Body of pancreas (tissue), 4 donors: ENCODE measurements around the gene EEFSEC.

Experiments used
- POLR2A ChIP-seq, 3 donors: fragments of 450-650 bp; IDR thresholded peaks; one replicate each; pipeline ENCODE4 v1.6.1; 2016; ENCODE audit warnings: antibody characterized with exemption in 3 of 3, mild to moderate bottlenecking in 2 of 3
- TF ChIP-seq, protein P1 (sequence below), 7 experiments: fragments of 450-650 bp in 4 of 7; fragments of 200-600 bp in 3 of 7; sonication (generic) in 3 of 7; IDR thresholded peaks; one replicate each; pipeline ENCODE4 v1.5.1; 2016 to 2019; ENCODE audit warnings: antibody characterized with exemption in 7 of 7

- TF ChIP-seq, protein P1, sequence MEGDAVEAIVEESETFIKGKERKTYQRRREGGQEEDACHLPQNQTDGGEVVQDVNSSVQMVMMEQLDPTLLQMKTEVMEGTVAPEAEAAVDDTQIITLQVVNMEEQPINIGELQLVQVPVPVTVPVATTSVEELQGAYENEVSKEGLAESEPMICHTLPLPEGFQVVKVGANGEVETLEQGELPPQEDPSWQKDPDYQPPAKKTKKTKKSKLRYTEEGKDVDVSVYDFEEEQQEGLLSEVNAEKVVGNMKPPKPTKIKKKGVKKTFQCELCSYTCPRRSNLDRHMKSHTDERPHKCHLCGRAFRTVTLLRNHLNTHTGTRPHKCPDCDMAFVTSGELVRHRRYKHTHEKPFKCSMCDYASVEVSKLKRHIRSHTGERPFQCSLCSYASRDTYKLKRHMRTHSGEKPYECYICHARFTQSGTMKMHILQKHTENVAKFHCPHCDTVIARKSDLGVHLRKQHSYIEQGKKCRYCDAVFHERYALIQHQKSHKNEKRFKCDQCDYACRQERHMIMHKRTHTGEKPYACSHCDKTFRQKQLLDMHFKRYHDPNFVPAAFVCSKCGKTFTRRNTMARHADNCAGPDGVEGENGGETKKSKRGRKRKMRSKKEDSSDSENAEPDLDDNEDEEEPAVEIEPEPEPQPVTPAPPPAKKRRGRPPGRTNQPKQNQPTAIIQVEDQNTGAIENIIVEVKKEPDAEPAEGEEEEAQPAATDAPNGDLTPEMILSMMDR (IDR thresholded peaks at IDR 0.05) = no peak
- no peak for TF ChIP-seq POLR2A (IDR thresholded peaks at IDR 0.05)
Observed at GRCh38 chr3:128247666-128248409, 94.6 kb downstream of the EEFSEC start.
